GM21723 (cell line): ENCODE measurements around the gene PASK.

Experiments
- ATAC-seq: cut with Tn5 transposase; IDR thresholded peaks from one replicate; pipeline ENCODE4 v1.9.1; 2021; ENCODE audit warnings: mild to moderate bottlenecking, moderate library complexity; ENCODE audit not compliant: unreplicated experiment

The PASK gene

DNA sequence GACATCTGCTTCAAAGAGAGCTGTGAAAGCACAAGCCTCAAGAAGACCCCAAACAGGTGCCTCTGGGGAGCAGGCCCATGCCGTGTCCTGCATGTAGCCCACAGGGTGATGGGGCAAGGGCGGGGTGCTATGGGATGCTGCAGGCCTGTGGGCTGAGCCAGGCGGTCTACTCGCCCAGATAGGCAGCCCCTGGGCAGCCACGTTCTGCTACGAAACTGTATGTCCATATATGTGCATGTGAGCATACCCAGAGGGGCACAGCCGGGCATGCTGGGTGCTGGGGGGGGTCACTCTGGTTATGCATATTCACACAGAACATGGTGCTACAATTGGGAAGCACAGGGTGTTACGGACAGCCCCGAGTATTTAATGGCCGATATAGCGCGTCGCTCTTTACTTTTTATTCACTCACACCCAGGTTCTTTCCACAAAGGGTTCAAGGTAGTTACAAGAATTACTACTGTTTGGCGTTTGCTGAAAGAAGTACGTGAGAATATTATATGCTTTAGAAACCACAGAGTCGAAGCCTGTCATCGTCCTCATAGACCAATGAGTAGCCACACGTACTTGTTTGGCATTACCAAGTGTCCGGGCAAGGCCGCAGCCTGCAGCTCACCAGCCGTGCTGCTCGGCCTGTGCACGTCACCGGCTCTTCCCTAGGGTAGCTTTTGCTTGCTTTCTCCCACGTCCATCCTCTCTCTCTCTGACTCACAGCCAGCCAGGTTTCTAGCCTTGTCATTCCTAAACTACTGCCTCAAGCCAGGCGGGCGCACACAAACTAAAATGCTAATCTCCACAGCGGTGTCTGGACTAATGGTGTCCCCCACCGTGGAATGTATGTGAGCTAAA, 61.6 kb downstream of the PASK start:
- ATAC-seq = peak; percentile 74

DNA sequence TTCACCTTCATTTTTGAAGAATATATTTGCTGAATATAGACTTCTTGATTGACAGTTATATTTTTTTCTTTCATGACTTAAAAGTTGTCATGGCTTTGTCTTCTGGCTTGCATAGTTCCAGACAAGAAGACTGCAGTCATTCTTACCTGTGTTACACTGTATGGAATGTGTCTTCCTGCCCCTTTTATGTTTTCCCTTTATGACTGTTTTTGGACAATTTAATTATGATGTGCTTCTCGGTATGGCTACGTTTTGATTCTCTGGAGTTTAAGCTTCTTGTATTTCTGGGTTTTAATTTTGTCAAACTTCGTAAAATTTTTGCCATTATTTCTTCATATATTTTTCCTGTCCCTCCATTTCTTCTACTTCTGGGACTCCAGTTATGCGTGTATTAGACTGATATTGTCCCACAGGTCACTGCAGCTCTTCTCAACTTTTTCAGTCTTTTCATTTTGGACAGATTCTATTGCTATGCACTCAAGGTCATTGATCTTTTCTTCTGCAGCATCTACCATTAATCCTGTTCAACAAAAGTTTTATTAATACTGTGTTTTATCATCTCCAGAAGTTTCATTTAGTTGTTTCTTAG, 64.3 kb downstream of the PASK start:
- ATAC-seq = no peak

DNA sequence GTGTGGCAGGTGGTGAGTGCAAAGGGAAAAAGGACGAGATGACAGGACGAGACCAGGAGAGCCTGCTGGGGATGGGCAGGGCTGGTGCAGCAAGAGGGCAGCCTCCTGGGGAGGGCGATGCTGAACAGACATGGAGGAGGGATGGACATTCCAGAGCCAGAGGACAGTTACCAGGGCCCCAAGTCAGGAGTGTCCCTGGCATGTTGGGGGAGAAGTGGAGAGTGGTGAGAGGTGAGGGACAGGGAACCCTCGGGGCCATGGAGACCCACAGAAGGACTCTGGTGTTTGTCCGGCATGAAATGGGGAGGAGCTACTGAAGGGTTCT, 66.2 kb downstream of the PASK start:
- no peak for ATAC-seq

DNA sequence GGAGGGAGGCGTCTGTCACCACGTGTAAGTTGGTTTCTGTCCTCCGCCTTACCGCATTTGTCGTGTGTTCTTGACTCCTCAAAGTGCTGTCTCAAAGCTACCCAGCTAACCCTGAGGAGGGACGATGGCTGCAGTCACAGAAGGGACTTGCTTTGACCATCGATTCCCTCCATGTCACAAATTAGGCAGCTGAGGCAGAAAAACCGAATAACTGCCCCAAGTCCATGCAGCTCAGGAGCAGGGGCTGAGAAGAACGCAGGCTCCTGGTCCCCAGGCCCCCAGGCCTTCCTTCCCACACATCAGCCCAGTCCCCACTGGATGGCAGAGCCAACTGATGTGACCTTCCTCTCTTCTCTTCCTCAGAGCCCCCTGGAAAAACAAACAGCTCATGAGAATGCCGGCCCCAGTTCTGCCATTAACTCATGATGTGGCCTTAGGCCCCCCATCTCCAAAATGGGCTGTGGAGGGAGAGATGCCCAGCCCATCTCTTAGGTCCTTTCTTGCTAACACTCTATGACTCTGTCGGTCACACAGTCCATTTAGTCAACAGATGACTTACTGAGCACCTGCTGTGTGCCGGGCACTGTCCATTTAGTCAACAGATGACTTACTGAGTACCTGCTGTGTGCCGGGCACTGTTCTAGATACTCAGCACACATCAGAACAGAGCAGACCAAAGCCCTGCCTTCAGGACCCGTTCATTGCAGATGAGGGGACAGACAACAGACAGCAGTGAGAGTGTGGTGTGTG, 66.8 kb downstream of the PASK start:
- no peak for ATAC-seq

DNA sequence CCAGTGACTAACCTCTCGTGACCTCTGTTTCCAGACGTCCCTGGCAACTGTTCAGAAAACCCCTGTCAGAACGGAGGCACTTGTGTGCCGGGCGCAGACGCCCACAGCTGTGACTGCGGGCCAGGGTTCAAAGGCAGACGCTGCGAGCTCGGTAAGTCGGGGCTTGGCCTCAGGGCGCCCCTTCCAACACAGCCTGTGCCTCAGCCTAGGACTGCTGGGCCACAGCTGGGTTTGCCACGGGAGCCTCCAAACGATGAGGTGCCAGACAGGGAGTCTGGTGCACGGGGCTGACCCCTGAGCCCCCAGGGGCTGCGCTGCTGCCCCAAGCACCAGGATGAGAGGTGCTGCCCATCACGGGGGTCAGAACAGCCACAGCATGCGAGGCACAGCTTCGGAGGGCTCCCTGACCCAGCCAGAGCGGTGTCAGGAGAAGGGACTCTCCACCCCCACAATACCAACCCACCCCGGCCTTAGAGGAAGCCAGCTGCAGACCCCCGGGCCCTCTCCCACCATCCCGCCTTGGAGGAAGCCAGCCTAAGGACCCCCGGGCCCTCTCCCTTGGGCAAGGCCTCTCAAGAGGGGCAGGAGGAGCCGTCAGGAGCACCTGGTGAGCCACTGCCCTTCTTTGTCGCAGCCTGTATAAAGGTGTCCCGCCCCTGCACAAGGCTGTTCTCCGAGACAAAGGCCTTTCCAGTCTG, 67.5 kb downstream of the PASK start:
- no peak for ATAC-seq

DNA sequence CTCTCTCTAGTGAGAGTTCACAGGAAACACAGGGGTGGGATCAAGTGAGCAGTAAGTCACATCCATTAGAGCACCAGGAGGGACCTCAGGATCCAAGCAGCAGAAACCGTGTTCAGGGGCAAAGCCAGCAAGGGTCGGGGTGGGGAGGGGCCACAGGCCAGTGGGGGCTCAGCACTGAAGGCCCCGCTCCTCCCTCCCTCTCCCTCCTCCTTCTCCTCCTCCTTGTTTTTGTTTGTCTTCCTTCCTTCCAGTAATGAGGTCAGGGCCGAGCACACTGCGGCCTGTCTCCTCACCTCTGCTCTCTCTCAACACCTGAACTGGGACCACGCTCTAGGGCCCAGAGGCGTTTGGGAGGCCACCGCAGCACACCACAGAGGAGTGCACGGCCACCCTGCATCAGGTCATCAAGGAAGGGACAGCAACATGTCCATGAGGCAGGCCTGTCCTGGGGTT, 68.1 kb downstream of the PASK start:
- no peak for ATAC-seq

DNA sequence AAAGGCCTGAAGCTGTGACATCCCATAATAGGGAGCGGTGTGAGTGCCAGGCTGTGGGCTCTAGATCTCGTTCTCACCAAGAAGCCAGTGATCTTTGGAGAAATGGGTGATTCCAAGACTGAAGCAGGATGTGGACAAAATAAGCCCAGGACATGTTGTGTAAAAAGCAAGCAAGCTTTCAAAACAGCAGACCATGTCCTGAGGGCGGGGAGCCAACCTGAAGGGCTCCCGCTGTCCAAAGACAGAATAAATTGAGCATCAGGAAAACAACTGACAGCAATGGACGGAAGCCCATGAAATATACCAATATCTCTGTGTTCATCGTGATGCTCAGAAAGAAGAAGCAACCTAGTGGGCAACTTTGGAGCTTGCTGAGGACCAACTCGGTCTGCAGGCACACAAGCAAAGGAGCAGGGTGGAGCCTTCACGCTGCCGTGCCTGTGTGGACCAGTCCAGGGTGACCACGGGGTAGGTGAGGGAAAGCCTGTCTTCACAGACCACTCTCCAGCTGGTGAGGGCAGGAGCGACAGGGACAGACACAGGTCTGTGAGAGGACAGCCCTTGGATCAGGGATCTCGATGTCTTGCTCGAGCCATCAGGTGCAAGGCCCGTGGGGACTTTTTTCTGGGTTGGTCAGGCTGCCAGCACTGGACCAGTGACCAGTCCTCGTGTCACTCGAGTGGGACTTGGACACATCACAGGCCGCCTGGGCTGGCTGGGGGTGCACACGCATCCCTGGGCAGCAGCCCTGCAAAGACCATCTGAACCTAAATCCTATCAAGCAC, 68.7 kb downstream of the PASK start:
- no peak for ATAC-seq

DNA sequence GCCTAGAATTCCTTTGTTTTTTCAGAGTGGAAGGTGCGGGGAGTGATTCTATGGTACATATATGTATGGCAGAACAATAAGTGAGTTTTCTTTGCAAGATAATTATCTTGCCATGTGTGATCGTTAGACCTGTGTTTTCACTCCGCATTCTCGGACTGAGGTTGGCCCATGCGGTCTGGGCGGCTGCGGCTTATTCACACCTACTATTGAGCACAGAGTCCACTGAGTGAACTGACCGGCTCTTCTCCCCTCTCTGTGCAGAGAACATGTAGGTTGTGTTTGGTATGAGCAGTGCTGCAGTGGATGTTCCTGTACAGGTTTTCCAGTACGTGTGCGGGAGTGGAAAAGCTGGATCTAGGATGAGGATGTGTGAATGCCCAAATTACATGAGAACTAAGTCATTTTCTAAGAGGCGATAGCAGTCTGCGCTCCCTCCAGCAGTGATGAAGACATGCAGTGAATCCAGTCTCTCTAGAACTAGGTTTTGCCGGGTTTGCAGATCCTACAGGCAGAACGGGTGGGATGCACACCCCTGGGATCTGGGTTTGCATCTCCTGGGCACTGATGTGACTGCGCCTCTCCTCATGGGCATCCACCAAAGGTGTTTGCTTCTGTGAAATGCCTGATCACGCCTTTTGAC, 74.3 kb downstream of the PASK start:
- ATAC-seq = no peak

DNA sequence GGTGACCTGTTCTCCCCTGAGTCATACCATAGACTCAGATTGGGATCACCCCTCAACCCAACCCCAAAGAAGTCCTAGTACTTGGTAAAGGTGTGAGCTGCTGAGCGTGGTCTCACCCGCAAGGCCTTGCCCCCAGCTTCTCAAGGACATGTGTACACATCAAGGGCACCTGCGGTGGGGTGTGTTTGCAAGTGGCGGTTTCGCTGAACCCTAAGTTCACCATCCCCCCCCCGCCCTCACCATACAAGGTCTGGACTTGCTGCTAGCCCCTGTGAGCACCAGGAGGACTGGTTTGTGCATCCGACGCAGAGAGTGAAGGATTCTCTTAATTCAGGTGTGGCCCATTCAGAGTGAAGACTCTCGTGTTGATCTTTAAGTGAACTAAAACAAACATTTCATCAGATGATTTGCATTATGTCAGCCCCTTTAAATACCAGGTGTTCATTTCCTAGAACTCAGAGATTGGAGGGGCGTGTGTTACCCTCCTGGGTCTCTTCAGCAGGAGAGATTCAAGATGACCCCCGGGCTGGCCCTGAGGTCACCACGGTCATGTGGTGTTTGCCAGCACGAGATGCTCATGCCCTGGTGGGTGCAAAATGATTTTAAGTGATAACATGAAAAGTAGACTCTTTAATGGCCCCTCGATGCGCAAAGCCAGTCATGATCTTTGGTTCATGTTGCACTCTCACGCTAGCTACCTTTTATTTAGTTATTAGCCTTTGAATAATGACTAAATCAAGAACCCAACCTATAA, 75.0 kb downstream of the PASK start:
- no peak for ATAC-seq

DNA sequence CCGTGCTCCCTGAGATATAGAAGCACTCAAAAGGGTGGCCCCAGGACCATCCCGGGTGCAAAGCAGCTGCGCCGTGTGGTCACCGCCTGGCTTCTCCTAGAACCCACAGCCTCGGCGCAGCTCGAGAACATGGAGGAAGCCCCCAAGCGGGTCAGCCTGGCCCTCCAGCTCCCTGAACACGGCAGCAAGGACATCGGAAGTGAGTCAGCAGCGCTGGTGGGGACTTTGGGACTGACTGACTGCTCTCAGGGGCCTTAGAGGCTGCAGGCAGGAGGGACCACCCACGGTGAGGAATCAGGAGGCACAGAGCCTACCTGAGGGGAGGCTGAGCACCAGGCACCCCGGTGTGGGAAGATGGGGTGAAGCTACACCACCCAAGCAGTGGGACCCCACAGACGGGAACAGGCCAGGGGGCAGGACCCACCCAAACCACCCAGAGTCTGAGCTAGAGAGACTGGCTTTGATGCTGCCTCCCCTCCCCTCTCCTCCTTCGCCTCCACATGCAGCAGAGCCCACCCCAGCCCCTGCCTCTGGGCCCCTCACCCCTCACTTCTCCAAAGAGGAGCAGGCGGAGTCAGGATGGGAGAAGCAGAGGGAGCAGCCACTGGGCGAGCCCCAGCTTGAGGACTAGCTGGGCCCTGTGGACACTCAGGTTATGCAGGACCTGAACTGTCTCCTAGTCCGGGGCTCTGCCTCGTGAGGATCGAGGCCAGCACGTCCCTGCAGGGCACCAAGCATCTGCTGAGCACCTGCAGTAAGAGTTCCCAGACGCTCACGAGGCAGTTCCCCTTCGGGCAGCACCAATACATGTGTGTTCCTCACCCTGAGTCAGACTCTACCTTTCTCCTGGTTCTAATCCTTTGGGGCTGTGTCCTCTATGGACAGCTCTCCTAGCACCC, 75.9 kb downstream of the PASK start:
- no peak for ATAC-seq

DNA sequence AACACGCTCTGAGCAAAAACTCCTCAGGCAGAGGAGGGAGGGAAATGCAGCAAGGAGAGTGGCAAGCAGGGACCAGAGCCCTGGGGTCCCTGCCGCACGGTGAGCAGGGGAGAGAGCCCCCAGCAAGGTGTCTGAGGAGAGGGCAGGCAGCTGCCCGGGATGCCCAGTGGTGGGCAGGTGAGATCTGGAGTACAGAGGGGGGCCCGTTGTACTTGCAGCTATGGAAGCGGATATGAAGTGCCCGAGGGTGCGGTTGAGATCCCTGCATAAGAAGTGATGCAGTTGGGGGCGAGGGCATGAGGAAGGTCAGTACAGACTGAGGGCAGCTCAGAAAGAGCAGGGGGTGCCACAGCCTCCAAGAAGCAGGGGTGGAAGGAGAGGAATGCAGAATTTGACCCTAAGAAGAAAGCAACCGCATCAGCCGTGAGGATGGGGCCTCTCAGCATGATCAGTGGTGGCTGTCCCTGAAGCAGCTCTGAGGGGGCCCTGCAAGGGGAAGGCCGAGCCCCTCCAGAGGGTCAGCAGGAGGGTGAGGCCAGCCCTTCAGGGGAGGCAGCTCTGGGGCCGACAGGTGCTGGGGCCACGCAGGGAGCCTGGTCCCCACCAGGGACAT, 76.6 kb downstream of the PASK start:
- no peak for ATAC-seq

DNA sequence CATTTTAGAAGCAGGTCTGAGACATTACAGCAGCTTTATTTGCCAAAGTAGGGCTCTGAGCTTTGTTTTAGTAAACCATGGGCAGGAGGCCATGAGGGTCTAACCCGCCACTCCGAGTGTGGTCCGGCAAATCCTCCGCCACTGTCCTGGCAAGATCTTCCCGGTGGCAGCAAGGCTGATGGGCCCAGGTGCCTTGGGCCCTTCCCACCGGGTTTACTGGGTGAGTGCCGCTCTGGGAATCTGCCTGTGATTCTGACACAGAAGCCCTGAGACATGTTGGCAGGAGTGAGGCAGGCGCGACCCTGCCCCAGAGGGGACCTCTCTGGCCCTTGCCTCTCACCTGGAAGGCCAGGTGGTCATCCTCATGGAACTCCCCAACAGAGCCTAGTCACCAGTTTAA, 77.1 kb downstream of the PASK start:
- no peak for ATAC-seq

DNA sequence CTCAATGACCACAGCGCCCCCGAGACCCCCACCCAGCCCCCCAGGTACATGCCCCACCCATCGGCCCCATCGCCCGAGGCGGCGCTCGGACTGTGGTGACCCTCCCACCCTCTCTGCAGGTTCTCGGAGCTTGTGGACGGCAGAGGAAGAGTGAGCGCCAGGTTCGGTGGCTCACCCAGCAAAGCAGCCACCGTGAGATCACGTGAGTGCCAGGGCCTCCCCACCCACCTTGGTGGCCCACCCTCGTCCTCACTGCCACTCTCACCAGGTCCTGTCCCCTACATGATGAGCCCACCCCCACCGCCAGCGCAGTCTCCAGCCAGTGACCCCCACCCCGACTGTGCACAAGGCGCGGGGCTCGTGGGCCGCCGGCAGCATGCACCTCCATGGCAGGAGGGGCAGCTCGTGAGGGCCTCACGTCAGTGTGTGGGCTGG, 77.6 kb downstream of the PASK start:
- no peak for ATAC-seq

DNA sequence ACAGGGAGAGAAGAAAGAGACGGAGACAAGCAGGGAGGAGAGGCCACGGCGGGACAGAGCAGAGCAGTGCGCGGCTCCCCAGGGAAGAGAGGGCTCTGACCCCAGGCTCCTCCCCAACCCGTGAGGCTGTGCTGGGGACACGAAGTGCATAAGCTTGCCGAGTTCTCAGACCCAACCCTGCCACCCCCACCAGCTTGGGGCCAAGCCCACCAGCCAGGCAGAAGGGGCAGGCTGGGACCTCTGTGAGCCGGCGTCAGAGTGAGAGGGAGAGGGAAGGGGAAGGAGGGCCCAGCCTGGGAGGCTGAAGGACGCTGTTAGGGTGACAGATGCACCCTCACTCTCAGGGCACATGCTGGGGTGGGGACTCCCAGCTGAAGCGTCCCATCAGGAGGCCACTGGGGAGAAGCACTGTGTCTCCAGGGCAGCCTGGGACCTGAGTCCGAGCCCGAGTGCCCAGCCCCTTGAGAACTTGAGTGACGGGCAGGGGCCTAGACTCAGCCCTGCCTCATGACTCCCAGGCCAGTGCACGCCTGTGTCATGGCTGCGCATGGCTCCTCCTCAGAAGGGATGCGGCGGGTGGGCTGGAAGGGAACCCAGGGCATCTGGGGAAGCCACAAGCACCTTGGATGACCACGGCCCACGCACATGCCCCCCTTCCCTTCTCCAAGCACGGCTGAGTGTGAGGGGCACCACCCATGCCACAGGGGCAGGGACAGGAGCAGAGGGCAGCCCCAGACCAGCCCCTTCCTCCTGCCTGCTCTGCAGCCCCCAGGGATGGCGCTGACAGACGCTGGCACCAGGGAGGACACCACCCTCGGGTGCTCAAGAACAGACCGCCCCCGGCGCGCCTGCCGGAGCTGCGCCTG, 78.2 kb downstream of the PASK start:
- ATAC-seq = no peak

DNA sequence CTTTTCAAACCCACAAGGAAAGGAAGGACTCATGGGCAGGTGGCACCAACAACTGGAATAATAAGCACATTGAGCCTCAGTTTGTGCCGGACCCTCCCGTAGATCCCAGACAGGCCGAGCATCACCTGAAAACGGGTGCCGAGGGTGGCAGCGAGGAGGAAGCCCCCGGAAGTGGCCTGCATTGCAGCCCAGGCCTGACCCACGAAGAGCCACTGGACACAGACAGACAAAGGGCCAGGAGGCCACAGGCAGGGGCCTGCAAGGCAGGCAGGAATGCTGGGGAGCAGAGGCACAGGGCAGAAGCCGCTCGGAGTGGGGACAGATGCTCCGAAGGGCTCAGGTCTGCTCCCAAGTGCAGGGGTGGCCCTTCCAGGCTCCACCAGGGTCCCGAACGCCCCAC, 78.9 kb downstream of the PASK start:
- no peak for ATAC-seq

DNA sequence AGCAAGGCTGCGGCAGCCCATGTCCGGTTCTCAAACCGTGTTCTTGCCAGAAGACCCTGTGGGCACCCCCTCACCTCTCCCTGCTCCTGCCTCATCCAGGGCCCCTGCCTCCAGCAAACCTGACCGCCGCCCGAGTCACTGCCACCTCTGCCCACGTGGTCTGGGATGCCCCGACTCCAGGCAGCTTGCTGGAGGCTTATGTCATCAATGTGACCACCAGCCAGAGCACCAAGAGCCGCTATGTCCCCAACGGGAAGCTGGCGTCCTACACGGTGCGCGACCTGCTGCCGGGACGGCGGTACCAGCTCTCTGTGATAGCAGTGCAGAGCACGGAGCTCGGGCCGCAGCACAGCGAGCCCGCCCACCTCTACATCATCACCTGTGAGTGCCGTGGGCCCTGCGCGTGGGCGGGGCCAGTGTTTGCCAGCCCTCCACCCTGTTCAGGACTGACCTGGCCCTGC, 79.4 kb downstream of the PASK start:
- no peak for ATAC-seq
